Calu3 (cell line): ENCODE results near the gene BEAN1. TPM values are rescaled to one million over a fixed set of nuclear protein-coding genes. Genes with fewer than 3 reads are reported as not detected.

ENCODE experiments used
- BruUV-seq: library from RNA; stranded (reverse); fragments of 400-500 nt; replicated peaks from 2 replicates; lab custom pipeline; 2021; lab: Mats Ljungman, UMichigan
- CTCF ChIA-PET: fragments of 300-600 bp; sonication (Branson Sonifier 250); formaldehyde crosslinking; loops from one replicate; lab custom pipeline; 2022; ENCODE audit warnings: antibody characterized with exemption; lab: Charles Lee
- DNase-seq: peaks from one replicate; pipeline ENCODE4 v3.0.0; 2022
- H3K27ac Mint-ChIP-seq: one replicate; pipeline ENCODE4 v1.8.0; 2022; ENCODE audit warnings: mixed read lengths; ENCODE audit not compliant: unreplicated experiment
- H3K27me3 Mint-ChIP-seq: one replicate; pipeline ENCODE4 v1.8.0; 2022; ENCODE audit warnings: mixed read lengths; ENCODE audit not compliant: unreplicated experiment
- H3K36me3 Mint-ChIP-seq: one replicate; pipeline ENCODE4 v1.8.0; 2022; ENCODE audit warnings: mild to moderate bottlenecking, moderate library complexity, mixed read lengths; ENCODE audit not compliant: insufficient read depth, unreplicated experiment
- H3K4me1 Mint-ChIP-seq: one replicate; pipeline ENCODE4 v1.8.0; 2022; ENCODE audit warnings: mild to moderate bottlenecking, low read depth, mixed read lengths; ENCODE audit not compliant: unreplicated experiment
- H3K4me3 Mint-ChIP-seq: one replicate; pipeline ENCODE4 v1.8.0; 2022; ENCODE audit warnings: mild to moderate bottlenecking, low read depth, moderate library complexity, mixed read lengths; ENCODE audit not compliant: unreplicated experiment
- H3K9me3 Mint-ChIP-seq: one replicate; pipeline ENCODE4 v1.8.0; 2022; ENCODE audit warnings: low read depth, mixed read lengths; ENCODE audit not compliant: unreplicated experiment
- intact Hi-C: fragments of 100-400 bp; cut with micrococcal nuclease; formaldehyde crosslinking; loops from one replicate; pipeline ENCODE4 v1.10.0; 2022; ENCODE audit not compliant: unreplicated experiment
- total RNA-seq: library from RNA; stranded (reverse); gene quantifications from 2 replicates; pipeline ENCODE4 v1.2.3, GENCODE V29; 2022
- TF ChIP-seq, protein P1 (sequence below): fragments of 200-600 bp; IDR thresholded peaks from one replicate; pipeline ENCODE4 v1.8.0; 2022; ENCODE audit warnings: antibody characterized with exemption; ENCODE audit not compliant: unreplicated experiment

The BEAN1 gene
- total RNA-seq, 1 experiment from 2014 or later = 3.1 TPM

DNA sequence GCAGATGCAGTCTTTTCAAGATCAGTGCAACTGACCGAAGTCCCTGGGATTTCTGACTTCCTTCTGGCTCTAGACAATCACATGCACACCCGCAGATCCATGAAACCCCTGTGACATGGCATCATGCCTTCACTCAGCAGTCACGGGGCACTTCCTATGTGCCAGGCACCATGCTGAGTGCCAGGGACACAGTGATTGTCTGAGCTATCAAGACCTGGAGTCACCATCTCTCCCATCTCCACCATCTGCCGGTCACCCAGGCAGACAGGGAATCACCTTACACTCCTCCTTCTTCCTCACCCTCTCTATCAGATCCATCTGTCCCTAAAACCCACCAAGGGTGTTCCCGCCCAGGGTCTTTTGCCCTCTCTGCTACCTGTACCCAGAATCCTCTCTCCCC, 5.3 kb downstream of the BEAN1 start:
- H3K27ac Mint-ChIP-seq = no peak overlapping the region
- no peaks in the 10 kb centered on the region for H3K9me3 Mint-ChIP-seq
- peaks cover 6% of the 10 kb centered on the region for H3K4me1 Mint-ChIP-seq
- H3K27me3 Mint-ChIP-seq = peaks cover 21% of the 10 kb centered on the region
- intact Hi-C loops = no loop called here
- no peak for DNase-seq
- BruUV-seq = no TSS peak
- TF ChIP-seq, protein P1, sequence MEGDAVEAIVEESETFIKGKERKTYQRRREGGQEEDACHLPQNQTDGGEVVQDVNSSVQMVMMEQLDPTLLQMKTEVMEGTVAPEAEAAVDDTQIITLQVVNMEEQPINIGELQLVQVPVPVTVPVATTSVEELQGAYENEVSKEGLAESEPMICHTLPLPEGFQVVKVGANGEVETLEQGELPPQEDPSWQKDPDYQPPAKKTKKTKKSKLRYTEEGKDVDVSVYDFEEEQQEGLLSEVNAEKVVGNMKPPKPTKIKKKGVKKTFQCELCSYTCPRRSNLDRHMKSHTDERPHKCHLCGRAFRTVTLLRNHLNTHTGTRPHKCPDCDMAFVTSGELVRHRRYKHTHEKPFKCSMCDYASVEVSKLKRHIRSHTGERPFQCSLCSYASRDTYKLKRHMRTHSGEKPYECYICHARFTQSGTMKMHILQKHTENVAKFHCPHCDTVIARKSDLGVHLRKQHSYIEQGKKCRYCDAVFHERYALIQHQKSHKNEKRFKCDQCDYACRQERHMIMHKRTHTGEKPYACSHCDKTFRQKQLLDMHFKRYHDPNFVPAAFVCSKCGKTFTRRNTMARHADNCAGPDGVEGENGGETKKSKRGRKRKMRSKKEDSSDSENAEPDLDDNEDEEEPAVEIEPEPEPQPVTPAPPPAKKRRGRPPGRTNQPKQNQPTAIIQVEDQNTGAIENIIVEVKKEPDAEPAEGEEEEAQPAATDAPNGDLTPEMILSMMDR = no peak
- CTCF ChIA-PET = interaction anchor here (1.0 kb wide), 1 partner anchor 90 kb away, joined by 3 read pairs; no protein-coding TSS in a partner anchor
- H3K4me3 Mint-ChIP-seq = no peak overlapping the region
- H3K36me3 Mint-ChIP-seq = peaks cover 6% of the 10 kb centered on the region

DNA sequence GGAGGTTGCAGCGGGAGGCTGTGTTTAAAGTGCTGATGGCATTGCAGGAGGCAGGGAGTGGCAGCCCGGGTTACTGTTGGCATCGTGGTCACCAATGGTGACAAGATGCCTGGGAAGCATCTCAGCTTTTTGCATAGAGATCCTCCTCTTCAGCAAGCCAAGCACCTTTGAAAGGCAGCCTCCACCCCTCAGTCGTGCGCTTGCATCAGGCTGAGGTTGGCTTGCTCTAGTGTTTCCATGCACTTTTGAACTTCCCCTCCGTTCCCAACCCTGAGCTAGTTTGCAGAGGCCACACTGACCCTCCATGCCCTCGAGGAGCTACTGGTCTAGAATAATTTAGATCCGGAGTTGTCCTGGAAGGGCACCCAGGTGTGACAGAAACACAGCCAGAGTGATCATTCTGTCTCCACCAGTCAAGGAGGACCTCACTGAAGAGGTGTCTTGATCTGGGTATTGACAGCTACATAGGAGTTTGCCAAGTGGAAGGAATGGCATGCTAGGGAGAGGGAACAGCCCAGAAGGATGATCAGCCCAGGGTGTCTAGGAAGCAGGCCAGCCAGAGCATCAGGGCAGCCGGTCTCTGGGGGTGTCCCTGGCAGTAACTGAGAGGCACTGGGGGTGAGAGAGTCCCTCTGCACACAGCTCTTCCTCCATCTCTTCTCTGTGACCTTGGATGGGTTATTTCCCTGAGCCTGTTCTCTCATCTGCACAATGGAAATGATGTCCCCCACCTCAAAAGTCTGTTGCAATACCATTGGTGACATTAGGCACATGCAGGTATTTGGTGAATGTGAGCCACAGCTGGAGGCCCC, 7.7 kb downstream of the BEAN1 start:
- no peaks in the 10 kb centered on the region for H3K9me3 Mint-ChIP-seq
- H3K27ac Mint-ChIP-seq = no peak overlapping the region
- TF ChIP-seq, protein P1 = no peak
- DNase-seq = no peak
- peaks cover 6% of the 10 kb centered on the region for H3K4me1 Mint-ChIP-seq
- H3K27me3 Mint-ChIP-seq = peaks cover 21% of the 10 kb centered on the region
- CTCF ChIA-PET = interaction anchor here (0.6 kb wide), 1 partner anchor 41 kb away, joined by 3 read pairs; no protein-coding TSS in a partner anchor
- no TSS peak for BruUV-seq
- no peak overlapping the region for H3K4me3 Mint-ChIP-seq
- H3K36me3 Mint-ChIP-seq = no peaks in the 10 kb centered on the region
- intact Hi-C loops = no loop called here

DNA sequence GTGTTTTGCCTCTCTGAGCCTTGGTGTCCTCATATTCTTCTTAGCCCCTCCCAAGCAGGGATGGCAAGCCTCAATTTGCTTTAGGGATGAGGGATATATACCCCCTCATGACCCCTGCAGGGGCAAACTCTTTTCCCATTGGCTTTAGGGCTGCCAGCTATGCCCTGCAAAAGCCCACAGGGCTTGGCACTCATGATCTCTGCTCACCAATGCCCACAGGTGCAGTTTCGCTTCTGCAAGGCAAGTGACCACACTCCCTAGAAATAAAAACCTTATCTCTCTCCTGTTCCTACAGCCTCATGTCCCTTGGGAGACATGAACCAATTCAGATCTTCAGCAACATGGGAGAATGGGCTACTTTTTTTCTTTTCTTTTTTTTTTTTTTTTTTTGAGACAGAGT, 8.8 kb downstream of the BEAN1 start:
- H3K9me3 Mint-ChIP-seq = no peaks in the 10 kb centered on the region
- no peaks in the 10 kb centered on the region for H3K36me3 Mint-ChIP-seq
- no peak overlapping the region for H3K27ac Mint-ChIP-seq
- intact Hi-C loops = no loop called here
- DNase-seq = no peak
- CTCF ChIA-PET = interaction anchor here (0.6 to 0.7 kb wide), 2 partner anchors 19 to 40 kb away, joined by 3 read pairs; no protein-coding TSS in a partner anchor
- no TSS peak for BruUV-seq
- TF ChIP-seq, protein P1 = no peak
- H3K4me1 Mint-ChIP-seq = peaks cover 6% of the 10 kb centered on the region
- H3K4me3 Mint-ChIP-seq = no peak overlapping the region
- H3K27me3 Mint-ChIP-seq = peaks cover 28% of the 10 kb centered on the region

DNA sequence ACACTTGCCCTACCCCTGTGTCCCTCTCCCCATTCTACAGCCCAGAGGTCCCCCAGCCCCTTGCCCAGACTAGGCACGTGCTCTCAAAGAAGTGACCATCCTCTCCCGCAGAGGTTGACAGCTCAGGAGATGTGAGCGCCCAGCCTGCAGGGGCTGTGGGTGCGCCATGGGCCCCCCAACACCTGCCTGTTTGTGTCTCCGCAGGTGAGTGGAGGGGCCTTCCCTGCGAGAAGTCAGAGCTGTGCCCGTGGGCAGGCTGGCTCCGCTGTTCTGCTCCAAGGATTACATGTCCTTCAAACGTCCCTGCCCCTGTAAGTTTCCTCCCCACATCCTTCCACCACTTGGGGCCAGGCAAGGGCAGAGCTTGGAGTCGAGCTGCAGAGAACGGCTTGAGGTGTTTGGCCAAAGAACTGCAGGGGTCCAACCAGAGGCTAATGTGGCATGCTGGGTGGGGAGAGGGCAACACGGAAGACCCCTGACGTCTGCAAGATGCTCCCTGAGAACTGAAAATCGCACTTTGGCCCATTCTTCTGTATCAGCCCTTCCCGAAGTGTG, 10.4 kb downstream of the BEAN1 start:
- Mint-ChIP-seq H3K4me3 (no peak overlapping the region), H3K9me3 (no peaks in the 10 kb centered on the region), H3K27ac (no peak overlapping the region), H3K27me3 (peaks cover 37% of the 10 kb centered on the region), H3K36me3 (no peaks in the 10 kb centered on the region), H3K4me1 (peaks cover 6% of the 10 kb centered on the region)
- intact Hi-C loops = no loop called here
- CTCF ChIA-PET = no interaction called here
- TF ChIP-seq, protein P1 = no peak
- BruUV-seq = no TSS peak
- no peak for DNase-seq
